22Rv1 (cell line): ENCODE results near the gene SLC43A2.
A peak's percentile ranks its signal among the peaks of the same experiment; 100 is the strongest.
"Not testable (repeated sequence)": the region's sequence is repeated elsewhere in the genome, so short reads cannot be mapped to it uniquely, and the experiment has no call there.

Source experiments
- H3K27ac ChIP-seq: fragments of 450-650 bp; 2 replicates; pipeline ENCODE4 v1.5.1; 2017
- ZFX ChIP-seq: fragments of 450-650 bp; IDR thresholded peaks from 2 replicates; pipeline ENCODE4 v1.6.1; 2017; ENCODE audit warnings: antibody characterized with exemption, borderline replicate concordance
- TF ChIP-seq, protein P1 (sequence below): fragments of 450-650 bp; IDR thresholded peaks from 2 replicates; pipeline ENCODE4 v1.5.1; 2017; ENCODE audit warnings: mild to moderate bottlenecking

The SLC43A2 gene

GRCh38 chr17:1573932-1574696 is 54.5 kb downstream of the SLC43A2 start:
- H3K27ac ChIP-seq: no peak overlapping the region
- TF ChIP-seq ZFX: no peak
- TF ChIP-seq, protein P1, sequence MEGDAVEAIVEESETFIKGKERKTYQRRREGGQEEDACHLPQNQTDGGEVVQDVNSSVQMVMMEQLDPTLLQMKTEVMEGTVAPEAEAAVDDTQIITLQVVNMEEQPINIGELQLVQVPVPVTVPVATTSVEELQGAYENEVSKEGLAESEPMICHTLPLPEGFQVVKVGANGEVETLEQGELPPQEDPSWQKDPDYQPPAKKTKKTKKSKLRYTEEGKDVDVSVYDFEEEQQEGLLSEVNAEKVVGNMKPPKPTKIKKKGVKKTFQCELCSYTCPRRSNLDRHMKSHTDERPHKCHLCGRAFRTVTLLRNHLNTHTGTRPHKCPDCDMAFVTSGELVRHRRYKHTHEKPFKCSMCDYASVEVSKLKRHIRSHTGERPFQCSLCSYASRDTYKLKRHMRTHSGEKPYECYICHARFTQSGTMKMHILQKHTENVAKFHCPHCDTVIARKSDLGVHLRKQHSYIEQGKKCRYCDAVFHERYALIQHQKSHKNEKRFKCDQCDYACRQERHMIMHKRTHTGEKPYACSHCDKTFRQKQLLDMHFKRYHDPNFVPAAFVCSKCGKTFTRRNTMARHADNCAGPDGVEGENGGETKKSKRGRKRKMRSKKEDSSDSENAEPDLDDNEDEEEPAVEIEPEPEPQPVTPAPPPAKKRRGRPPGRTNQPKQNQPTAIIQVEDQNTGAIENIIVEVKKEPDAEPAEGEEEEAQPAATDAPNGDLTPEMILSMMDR: peak; percentile 94

- not testable (repeated sequence) for H3K27ac ChIP-seq
Measured at GRCh38 chr17:1572646-1573045, 56.0 kb downstream of the SLC43A2 start.

- TF ChIP-seq ZFX: no peak
- TF ChIP-seq, protein P1: no peak
- no peak overlapping the region for H3K27ac ChIP-seq
Measured at GRCh38 chr17:1571341-1571704, 57.3 kb downstream of the SLC43A2 start.

GRCh38 chr17:1568950-1569810 is 59.5 kb downstream of the SLC43A2 start:
- no peak overlapping the region; the same call in 1 of the 2 replicates for H3K27ac ChIP-seq
- no peak for TF ChIP-seq ZFX
- TF ChIP-seq, protein P1: no peak

DNA sequence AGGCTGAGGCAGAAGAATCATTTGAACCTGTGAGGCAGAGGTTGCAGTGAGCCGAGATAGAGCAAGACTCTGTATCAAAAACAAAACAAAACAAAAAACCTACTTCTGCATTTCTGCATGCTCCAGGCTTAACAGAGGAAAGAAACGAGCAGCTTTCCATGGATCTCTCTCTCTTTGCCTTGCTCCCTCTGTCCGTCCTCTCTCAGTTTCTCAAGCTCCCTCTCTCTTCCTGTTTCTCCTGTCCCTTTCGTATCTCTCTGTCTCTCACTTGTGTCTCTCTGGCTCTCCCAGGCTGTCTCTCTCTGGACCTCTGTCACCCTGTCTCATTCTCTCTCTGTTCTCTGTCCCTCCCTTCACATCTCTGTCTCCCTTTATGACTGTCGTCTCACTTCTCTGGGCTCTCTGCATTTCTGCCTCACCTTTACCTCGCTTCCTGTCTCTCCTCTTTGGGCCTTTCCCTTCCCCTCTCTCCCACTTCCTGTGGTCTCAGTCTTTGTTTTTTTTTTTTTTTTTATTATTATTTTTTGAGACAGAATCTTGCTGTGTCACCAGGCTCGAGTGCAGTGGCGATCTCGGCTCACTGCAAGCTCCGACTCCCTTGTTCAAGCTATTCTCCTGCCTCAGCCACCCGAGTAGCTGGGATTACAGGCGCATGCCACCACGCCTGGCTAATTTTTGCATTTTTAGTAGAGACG is 62.0 kb downstream of the SLC43A2 start:
- no peak overlapping the region for H3K27ac ChIP-seq
- TF ChIP-seq, protein P1: no peak
- no peak for TF ChIP-seq ZFX

GRCh38 chr17:1565877-1566276 is 62.8 kb downstream of the SLC43A2 start:
- no peak for TF ChIP-seq ZFX
- TF ChIP-seq, protein P1: no peak
- no peak overlapping the region for H3K27ac ChIP-seq

DNA sequence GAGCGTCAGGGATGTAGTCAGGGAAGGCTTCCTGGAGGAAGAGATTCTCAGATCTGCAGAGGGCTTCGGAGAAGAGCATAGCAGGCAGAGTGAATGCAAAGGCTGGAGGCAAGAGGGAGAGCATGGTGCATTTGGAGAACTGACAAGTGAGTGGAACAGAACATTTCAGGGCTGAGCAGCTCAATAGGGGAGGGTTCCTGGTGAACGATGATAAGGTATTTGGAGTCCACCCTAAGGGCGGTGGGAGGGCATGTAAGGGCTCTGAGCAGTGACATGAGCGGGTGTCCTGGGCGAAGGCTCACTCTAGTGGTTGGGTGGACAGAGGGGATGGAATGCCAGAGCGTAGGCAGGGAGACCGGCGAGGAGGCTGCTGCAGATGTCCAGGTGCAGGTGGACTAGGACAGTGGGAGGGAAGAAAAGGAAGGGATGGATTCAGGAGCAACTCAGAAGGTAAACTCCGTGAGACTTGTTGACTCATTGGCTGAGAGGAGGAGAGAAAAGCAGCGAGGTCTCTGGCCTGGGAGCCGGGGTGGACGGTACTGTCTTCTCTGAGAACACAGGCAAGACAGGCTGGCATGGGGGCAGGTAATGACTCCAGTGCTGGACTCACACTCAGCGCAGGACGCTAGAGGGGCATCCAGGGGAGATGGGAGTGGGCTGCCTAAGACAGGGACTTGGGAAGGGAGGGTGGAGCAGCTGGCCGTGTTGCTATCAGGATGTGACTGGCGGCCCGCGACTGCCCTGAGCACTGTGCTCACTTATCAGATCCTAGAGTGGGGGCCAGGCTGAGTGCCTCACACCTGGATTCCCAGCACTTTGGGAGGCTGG is 64.6 kb downstream of the SLC43A2 start:
- TF ChIP-seq ZFX: no peak
- TF ChIP-seq, protein P1: no peak
- H3K27ac ChIP-seq: no peak overlapping the region

GRCh38 chr17:1563471-1563785 is 65.2 kb downstream of the SLC43A2 start:
- H3K27ac ChIP-seq: peak overlapping the region; percentile 81; the same call in 1 of the 2 replicates
